HG02571 (cell line): ENCODE data around the gene KRT80.

ENCODE experiments used
- ATAC-seq: cut with Tn5 transposase; IDR thresholded peaks from one replicate; pipeline ENCODE4 v1.9.1; 2021; ENCODE audit warnings: mild to moderate bottlenecking, moderate library complexity; ENCODE audit not compliant: unreplicated experiment

The KRT80 gene

DNA sequence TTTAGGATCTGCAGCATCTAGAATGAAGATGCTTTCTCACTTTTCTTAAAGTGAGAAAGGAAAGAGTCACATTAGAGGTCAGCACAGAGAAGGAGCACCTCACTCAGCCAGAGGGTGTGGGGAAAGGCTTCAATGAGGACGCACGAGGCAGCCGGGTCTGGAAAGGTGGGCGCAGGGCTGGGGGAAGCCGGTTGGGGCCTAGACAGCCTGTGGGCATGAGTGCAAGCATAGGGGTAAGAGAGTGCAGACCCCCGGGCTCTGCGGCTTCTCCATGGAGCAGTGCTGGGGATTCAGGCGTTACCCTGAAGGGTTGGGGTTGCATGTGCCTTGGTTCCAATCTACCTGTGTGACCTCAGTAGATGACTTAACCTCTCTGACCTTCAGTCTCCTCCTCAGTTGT is 49.9 kb downstream of the KRT80 start:
- no peak for ATAC-seq

DNA sequence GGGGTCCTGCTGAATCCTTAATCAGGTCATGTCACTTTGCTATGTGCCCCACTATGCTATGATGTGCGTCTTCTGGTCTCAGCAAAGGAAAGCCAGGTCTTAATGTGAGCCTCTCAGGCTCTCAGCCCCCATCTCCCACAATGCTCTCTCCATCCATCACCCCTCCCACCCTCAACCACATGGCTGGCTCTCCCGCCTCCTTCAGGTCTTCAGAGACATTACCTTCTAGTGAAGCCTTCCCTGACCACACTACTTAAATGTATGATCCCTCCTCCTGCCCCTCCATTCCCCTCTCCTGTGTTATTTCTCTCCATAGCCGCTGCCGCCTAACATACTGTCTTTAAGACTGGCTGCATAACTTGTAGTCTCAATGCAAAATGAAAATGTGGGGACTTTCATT is 50.5 kb downstream of the KRT80 start:
- no peak for ATAC-seq

DNA sequence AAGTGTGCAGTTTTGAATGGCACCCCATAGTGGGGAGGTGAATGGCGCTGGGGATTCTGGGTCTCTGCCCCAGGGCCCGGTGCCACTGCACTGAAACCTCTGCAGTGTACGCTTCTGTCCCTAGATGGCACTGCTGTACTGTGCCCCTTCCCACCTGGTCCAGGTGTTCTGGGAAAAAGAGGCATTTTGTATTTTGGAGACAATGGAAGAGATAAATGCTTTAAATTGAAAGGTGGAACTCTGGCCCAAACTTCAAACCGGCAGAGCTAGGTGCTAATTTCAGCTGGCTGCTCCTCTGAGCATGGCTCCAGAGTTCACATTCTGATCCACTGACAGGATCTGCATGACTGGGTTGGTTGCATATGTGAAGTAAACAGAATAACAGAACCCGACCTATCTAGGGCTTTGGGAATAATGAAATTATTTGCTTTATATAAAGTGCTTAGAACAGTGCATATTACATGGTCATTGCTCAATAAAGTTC is 52.2 kb downstream of the KRT80 start:
- no peak for ATAC-seq

- no peak for ATAC-seq
Measured at GRCh38 chr12:52139147-52139546, 52.7 kb downstream of the KRT80 start.

DNA sequence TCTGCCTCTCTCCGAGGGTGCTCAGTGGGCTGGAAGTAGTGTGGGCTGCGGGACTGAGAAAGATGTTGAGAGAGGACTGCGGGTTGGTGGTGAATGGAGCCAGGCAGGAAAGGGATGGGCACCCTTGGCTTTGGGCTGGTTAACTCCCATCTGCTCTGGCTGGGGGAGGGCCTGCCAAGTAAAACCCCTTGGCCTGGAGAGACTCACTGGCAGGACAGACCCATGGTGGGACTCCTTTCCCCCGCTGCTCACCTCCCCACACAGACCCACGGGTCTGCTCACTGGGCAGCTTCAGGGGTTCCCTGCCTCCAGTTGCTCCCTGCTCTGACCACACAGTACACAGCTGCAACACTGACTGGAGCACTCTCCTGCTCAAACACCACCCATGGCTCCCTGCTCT is 54.1 kb downstream of the KRT80 start:
- ATAC-seq, result no peak

DNA sequence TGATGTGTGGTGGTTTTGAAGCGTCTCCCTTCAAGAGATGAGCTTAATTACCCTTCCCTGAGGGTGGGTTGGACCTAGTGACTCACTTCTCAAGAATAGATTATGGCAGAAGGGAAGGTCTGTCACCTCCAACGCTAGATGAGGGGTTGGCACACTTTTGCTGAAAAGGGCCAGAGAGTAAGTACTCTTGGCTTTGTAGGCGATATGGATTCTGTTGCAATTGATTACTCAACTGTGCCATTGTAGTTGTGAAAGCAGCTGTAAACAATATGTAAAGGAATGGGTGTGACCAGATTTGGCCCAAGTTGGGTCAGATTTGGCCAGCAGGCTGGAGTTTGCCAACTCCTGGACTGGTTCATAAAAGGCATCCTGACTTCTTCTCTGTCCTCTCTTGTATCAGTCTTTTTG is 59.1 kb downstream of the KRT80 start:
- ATAC-seq, result no peak

DNA sequence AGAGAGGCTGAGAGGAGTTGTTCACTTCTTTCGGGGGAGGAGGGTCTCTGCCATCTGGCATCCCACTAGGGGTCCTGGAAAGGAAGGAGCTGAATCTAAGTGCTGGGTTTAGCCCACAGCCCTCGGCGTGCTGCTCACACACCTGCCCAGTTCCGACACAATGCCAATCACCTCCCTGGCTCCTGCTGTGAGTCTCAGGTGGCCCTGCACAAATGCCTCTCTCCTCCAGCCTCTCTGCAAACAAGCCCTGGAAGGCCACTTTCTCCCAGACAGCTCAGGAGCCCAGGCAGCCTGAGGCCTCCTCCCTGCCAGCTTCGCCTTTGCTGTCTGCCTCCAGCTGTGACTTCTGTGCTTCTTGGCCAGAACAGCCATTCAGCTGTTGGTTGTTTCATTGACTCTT is 61.1 kb downstream of the KRT80 start:
- no peak for ATAC-seq

DNA sequence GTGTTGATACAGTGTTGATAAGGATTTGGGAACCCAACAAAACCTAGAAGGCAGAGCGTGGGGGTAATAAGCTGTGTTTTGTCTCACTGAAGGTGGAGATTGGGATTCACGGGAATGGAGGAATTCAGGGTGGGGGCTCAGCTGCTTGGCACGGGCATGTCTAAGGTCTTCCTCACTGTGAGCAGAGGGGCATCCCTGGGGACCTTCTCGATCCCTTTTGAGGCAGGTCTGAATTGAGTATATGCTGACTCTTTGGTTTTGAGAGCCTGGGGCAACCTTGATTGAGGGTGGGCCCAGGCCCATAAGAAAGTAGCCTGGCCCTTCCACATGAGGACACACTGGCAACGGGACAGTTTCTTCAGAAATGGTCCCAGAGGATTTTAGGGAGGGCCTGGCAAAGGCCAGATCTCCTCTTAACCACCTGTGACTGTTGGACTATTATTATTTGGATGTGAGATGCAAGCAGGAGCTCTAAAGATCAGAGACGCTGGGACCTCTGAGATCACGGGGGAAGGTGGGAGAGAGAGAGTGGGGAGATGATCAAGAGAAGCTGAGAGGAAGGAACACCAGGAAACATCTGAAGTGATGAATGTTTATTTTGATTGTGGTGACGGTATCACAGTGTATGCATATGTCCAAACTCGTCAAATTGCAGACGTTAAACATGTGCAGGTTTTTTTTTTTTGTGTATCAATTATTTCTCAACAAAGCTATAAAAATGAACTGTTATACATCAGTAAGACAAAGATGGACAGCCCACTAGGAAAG is 63.9 kb downstream of the KRT80 start:
- no peak for ATAC-seq

- ATAC-seq, result no peak
Measured at GRCh38 chr12:52126605-52127578, 64.9 kb downstream of the KRT80 start.

GRCh38 chr12:52126050-52126604 is 65.7 kb downstream of the KRT80 start:
- no peak for ATAC-seq

- no peak for ATAC-seq
Measured at GRCh38 chr12:52125476-52125900, 66.3 kb downstream of the KRT80 start.

DNA sequence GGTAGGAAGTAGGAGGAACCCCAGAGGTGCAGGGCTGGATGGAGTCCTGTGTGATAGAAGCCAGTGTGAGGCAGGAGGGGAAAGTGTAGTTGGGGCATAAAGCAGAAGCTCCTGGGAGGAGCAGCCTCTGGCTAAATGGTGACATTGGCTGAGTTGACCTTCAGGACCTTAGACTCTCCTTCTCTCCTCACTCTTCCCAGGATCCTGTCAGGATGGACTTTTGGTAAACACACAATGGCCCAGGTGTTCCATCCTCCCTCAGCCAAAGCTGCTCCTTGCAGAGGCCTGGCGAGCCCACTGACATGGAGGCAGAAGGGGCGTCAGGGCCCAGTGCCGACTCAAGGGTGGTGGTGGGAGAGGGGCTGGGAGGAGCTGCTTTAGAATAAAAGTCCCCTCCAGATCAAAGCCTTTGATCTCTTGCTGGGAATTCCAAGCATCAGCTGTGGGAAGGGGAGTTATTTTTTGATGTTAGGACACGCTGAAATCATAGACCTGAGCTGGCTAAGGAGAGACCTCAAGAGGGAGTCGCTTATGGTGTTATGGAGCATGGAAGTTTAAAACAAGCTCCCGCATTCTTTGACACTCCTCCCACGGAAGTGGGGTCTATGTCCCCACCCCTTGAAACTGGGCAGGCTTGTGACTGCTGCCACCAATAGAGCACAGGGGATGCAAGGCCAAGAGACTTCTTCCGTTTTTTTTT is 68.2 kb downstream of the KRT80 start:
- ATAC-seq, result no peak

GRCh38 chr12:52122904-52123303 is 68.9 kb downstream of the KRT80 start:
- no peak for ATAC-seq

DNA sequence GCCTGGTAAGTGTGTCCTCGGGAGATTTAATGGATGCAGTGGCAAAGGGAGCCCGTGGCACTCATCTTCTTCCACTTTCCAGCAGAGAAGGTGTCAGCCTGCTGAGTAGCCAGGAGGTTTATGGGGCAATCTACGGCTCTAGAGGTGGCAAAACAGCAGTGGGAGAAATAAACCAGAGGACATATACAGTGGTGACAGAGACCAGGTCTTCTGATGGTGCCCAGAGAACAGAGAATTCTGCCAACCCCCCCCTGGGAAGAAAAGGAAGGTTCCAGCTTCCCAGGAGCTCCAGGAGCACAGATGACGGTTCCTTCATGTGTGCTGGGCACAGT is 69.3 kb downstream of the KRT80 start:
- ATAC-seq, result no peak

- no peak for ATAC-seq
Measured at GRCh38 chr12:52121824-52122539, 69.8 kb downstream of the KRT80 start.

DNA sequence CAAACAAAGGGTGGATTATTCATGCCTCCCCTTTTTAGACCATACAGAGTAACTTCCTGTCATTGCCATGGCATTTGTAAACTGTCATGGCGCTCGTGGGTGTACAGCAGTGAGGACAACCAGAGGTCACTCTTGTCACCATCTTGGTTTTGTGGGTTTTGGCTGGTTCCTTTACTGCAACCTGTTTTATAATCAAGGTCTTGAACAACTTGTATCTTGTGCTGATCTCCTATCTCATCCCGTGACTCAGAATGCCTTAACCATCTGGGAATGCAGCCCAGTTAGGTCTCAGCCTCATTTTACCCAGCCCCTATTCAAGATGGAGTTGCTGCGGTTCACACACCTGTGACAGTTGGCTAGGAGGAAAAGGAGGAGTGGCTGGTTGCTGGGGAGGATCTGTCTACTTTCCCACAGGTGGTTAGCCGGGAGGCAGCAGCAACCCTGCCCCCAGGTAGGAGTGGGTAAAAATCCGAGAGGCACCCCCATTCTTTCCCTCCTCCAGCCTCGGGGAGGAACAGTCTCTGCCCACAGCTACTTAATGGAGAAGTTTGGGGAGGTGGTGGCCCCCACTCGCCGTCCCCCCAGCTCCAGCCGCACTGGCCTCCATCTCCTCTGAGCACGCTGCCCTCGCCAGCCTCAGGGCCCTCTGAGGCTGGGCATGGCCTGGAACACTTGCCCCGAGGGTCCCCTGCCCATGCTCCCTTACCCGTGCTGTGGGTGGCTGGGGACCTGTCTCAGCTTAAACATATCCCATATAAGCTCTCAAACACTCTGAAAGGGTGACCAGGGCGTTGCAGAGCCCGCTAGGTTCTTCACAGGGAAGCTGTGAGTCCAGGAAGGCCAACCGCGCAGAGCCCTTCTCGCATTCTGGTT is 70.6 kb downstream of the KRT80 start:
- no peak for ATAC-seq

DNA sequence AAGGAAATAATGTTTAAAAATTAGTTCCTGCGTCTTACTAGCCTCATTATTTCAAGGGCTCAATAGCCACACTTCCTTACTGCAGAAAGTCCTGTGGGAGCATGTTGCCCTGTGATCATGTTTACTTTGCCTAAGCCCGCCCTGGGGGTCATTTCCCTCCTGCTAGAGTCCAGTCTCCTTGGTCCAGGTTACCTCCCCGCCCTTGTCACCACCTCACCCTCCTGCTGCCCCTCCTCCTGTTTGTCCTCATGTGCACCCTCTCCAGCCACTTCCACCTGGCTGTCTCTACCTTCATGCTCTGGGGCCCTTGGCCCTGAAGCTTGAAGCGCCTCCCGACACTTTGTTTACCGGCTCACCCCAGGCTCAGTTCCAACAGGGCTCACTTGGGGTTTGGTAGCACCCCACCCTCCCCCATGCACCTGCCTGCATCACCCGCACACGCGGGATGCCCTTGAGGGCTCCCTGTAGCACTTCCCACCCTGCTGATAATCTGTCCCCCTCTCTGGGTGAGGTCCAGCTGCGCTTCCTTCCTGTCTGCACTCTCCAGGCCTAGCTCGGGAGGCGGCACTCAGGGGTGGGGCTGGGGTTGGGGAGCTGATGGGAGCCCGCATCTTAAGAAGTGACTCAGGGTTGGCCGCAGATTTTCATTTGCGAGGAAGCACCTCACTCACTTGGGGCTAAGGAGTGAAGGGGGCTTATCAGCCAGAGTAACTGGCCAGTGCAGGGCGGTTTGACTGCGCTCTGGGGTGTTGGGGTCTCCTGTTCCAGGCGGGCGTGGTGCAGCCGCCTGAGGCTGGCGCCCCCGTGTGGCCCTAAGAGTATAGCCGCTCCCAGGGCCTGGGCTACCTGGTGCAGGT is 72.2 kb downstream of the KRT80 start:
- no peak for ATAC-seq
